Left ventricle myocardium inferior (tissue), 1 donor: ENCODE measurements around the gene GRB2. TPM values are rescaled to one million over a fixed set of nuclear protein-coding genes. Genes with fewer than 3 reads are reported as not detected.
"Not testable (repeated sequence)": the region's sequence is repeated elsewhere in the genome, so short reads cannot be mapped to it uniquely, and the experiment has no call there.

ENCODE experiments used
- DNase-seq: peaks from one replicate; pipeline ENCODE4 v3.0.0-alpha.2; 2020
- H3K27ac ChIP-seq: fragments of 200-600 bp; replicated peaks from 2 replicates; pipeline ENCODE4 v1.8.0; 2021
- H3K27me3 ChIP-seq: fragments of 200-600 bp; 2 replicates; pipeline ENCODE4 v1.8.0; 2021; ENCODE audit warnings: low read depth
- H3K36me3 ChIP-seq: fragments of 200-600 bp; 2 replicates; pipeline ENCODE4 v1.8.0; 2021
- H3K4me1 ChIP-seq: fragments of 200-600 bp; 2 replicates; pipeline ENCODE4 v1.8.0; 2021
- H3K4me3 ChIP-seq: fragments of 200-600 bp; 2 replicates; pipeline ENCODE4 v1.8.0; 2021; ENCODE audit warnings: mild to moderate bottlenecking, moderate library complexity
- H3K9me3 ChIP-seq: fragments of 200-600 bp; replicated peaks from 2 replicates; pipeline ENCODE4 v1.8.0; 2021
- intact Hi-C: fragments of 100-400 bp; cut with micrococcal nuclease; formaldehyde crosslinking; loops from one replicate; pipeline ENCODE4 v1.11.0; 2022
- total RNA-seq: library from RNA; stranded (reverse); fragmentation: NEBNext Ultra II Directional; extraction: Animal tissue kit (Norgen Biotek cat#: 25700); gene quantifications from one replicate; pipeline ENCODE4 v1.2.1, GENCODE V29; 2021
- TF ChIP-seq, protein P1 (sequence below): fragments of 200-600 bp; IDR thresholded peaks from 2 replicates; pipeline ENCODE4 v1.8.0; 2021; ENCODE audit warnings: antibody characterized with exemption, mild to moderate bottlenecking, borderline replicate concordance
- donor health status: DM: no; HTN: yes; CAD: no; lungs with severe emphysema.

Gene GRB2
- total RNA-seq, 1 donor from 2014 or later, result 42.2 TPM

GRCh38 chr17:75285123-75285522 lies 120.4 kb downstream of the GRB2 start:
- H3K9me3 ChIP-seq, result no peaks in the 10 kb centered on the region
- no peak overlapping the region for H3K27ac ChIP-seq
- DNase-seq, result no peak
- peaks cover 48% of the 10 kb centered on the region for H3K36me3 ChIP-seq
- TF ChIP-seq, protein P1, sequence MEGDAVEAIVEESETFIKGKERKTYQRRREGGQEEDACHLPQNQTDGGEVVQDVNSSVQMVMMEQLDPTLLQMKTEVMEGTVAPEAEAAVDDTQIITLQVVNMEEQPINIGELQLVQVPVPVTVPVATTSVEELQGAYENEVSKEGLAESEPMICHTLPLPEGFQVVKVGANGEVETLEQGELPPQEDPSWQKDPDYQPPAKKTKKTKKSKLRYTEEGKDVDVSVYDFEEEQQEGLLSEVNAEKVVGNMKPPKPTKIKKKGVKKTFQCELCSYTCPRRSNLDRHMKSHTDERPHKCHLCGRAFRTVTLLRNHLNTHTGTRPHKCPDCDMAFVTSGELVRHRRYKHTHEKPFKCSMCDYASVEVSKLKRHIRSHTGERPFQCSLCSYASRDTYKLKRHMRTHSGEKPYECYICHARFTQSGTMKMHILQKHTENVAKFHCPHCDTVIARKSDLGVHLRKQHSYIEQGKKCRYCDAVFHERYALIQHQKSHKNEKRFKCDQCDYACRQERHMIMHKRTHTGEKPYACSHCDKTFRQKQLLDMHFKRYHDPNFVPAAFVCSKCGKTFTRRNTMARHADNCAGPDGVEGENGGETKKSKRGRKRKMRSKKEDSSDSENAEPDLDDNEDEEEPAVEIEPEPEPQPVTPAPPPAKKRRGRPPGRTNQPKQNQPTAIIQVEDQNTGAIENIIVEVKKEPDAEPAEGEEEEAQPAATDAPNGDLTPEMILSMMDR, result no peak
- H3K27me3 ChIP-seq, result no peaks in the 10 kb centered on the region
- intact Hi-C loops, result no loop called here
- no peak overlapping the region for H3K4me3 ChIP-seq
- H3K4me1 ChIP-seq, result peaks cover 17% of the 10 kb centered on the region

GRCh38 chr17:75280189-75280588 lies 125.3 kb downstream of the GRB2 start:
- DNase-seq, H3K4me1 ChIP-seq, intact Hi-C loops, H3K9me3 ChIP-seq, H3K4me3 ChIP-seq, H3K27ac ChIP-seq, H3K27me3 ChIP-seq: not testable (repeated sequence)
- H3K36me3 ChIP-seq, result peaks cover 39% of the 10 kb centered on the region

DNA sequence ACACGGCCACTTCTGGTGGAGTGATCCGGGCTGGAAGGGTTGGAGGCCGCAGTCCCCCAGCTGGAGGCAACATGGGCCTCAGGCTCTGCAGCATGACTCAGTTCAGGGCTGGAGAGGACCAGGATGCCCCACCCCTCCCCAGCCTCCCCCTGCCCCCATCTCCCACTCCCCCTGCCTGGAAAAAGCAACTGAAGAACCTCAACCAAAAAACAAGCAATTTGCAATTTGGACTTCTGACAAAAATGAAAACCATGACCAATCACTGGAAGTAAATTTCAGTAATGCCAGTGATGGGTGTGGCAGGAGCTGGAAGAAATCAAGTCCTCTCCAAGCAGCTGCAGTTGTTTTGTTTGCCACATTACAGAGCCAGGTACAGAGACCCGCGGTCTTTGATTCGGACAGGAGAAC lies 127.8 kb downstream of the GRB2 start:
- intact Hi-C loops, result no loop called here
- no peak for DNase-seq

DNA sequence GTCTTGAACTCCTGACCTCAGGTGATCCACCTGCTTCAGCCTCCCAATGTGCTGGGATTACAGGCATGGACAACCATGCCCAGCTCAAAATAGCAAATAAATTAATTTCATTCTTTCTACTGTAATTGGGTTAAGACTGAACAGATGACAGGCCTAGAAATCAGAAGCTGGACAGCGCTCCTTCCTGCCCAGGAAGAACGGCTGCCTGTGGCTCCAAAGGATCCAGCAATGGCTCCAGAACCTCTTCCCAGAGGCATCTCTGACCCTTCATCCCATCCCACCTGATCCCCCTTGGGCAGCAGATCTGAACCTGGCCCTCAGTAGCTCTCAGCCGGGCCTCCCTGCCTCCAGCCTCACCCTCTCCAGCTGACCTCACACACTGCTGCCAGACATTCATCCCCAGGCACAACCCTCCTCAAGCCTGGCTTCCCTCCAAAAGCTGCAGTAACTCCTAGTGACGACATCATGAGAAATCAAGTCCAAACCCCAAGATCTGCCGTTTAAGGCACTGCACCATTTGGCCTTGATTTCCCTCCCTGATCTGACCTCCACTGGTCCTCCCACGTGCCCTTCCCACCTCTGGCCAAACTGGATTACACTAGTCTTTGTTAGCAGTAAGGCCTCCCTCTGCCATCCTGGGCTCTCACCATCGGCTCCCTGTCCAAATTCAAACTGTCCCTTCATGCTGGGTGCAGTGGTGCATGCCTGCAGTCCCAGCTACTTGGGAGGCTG lies 131.3 kb downstream of the GRB2 start:
- H3K4me3 ChIP-seq, result no peak overlapping the region
- TF ChIP-seq, protein P1, result no peak
- intact Hi-C loops, result no loop called here
- H3K36me3 ChIP-seq, result peaks cover 10% of the 10 kb centered on the region
- H3K27me3 ChIP-seq, result no peaks in the 10 kb centered on the region
- H3K4me1 ChIP-seq, result peaks cover 38% of the 10 kb centered on the region
- H3K27ac ChIP-seq, result no peak overlapping the region
- no peaks in the 10 kb centered on the region for H3K9me3 ChIP-seq
- DNase-seq, result no peak

More for the DNA sequence above, 127.8 kb downstream of the GRB2 start:
- Histone ChIP-seq H3K4me1 (peaks cover 9% of the 10 kb centered on the region), H3K4me3 (no peak overlapping the region), H3K9me3 (no peaks in the 10 kb centered on the region), H3K36me3 (peaks cover 30% of the 10 kb centered on the region), H3K27ac (no peak overlapping the region), H3K27me3 (no peaks in the 10 kb centered on the region)
- TF ChIP-seq, protein P1, result no peak

DNA sequence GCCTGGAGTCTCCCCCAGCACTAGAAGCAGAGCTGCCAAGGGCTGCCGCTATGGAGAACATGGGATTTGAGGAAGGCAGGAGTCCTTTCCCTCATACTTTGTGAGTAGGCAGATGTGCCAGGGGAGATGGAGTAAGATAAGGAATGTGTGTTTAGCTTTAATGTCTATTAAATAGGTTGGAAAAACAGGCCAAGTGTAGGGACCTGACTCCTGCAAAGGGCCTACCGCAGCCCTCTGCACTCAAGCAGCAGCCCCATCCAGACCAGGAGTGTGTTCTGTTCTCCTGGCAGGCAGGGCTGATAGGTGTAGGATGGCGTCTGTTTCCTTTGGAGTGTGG lies 132.7 kb downstream of the GRB2 start:
- intact Hi-C loops, result no loop called here
- Histone ChIP-seq H3K9me3 (no peaks in the 10 kb centered on the region), H3K27ac (peak overlapping the region; percentile 97)

More for the DNA sequence above, 132.7 kb downstream of the GRB2 start:
- H3K4me3 ChIP-seq, result no peak overlapping the region
- H3K4me1 ChIP-seq, result peaks cover 40% of the 10 kb centered on the region
- peaks cover 10% of the 10 kb centered on the region for H3K36me3 ChIP-seq
- no peak for DNase-seq
- TF ChIP-seq, protein P1, result no peak
- H3K27me3 ChIP-seq, result no peaks in the 10 kb centered on the region
